Smooth muscle cell (in vitro differentiated cells): ENCODE measurements around the gene CCDC120. TPM values are rescaled to one million over a fixed set of nuclear protein-coding genes. Genes with fewer than 3 reads are reported as not detected.

Experiments used
- DNase-seq: peaks from one replicate; lab custom pipeline; 2025; ENCODE audit not compliant: unreplicated experiment; lab: John Stamatoyannopoulos, UW
- H2AFZ ChIP-seq: fragments of 200-600 bp; sonication (generic); 2 replicates; pipeline ENCODE4 v1.6.0; 2016; ENCODE audit warnings: antibody characterized with exemption, low read depth, mild to moderate bottlenecking
- H3F3A ChIP-seq: fragments of 200-600 bp; sonication (generic); 2 replicates; pipeline ENCODE4 v1.6.0; 2017; ENCODE audit warnings: antibody characterized with exemption, low read depth
- H3K27ac ChIP-seq: fragments of 200-600 bp; sonication (generic); 2 replicates; pipeline ENCODE4 v1.5.1; 2016; ENCODE audit warnings: low read depth, mild to moderate bottlenecking
- H3K27me3 ChIP-seq: fragments of 200-600 bp; sonication (generic); 2 replicates; pipeline ENCODE4 v1.6.1; 2016; ENCODE audit warnings: low read depth, mild to moderate bottlenecking
- H3K36me3 ChIP-seq: fragments of 200-600 bp; sonication (generic); 2 replicates; pipeline ENCODE4 v1.5.1; 2016; ENCODE audit warnings: low read depth
- H3K4me1 ChIP-seq: fragments of 200-600 bp; sonication (generic); 2 replicates; pipeline ENCODE4 v1.5.1; 2016; ENCODE audit warnings: low read depth
- H3K4me2 ChIP-seq: fragments of 200-600 bp; sonication (generic); 2 replicates; pipeline ENCODE4 v1.6.0; 2016; ENCODE audit warnings: mild to moderate bottlenecking
- H3K4me3 ChIP-seq: fragments of 200-600 bp; sonication (generic); 2 replicates; pipeline ENCODE4 v1.5.1; 2016; ENCODE audit warnings: mild to moderate bottlenecking
- H3K79me2 ChIP-seq: fragments of 200-600 bp; sonication (generic); 2 replicates; pipeline ENCODE4 v1.6.0; 2016; ENCODE audit warnings: low read depth, mild to moderate bottlenecking
- H3K9ac ChIP-seq: fragments of 200-600 bp; sonication (generic); 2 replicates; pipeline ENCODE4 v1.6.0; 2016; ENCODE audit warnings: low read depth
- H3K9me3 ChIP-seq: fragments of 200-600 bp; sonication (generic); replicated peaks from 2 replicates; pipeline ENCODE4 v1.5.1; 2016; ENCODE audit warnings: low read depth
- H4K20me1 ChIP-seq: fragments of 200-600 bp; sonication (generic); 2 replicates; pipeline ENCODE4 v1.6.0; 2016; ENCODE audit warnings: low read depth
- WGBS: methylation state at CpG from one replicate; pipeline ENCODE4 v1.1.7; 2016; ENCODE audit warnings: low lambda C conversion rate; 5-methylcytosine and 5-hydroxymethylcytosine counted together
- polyA plus RNA-seq: library from polyadenylated mRNA; unstranded; fragments of >200 nt; fragmentation: Nextera tagmentation; extraction: Ambion mirVana; gene quantifications from 2 replicates; pipeline ENCODE4 v1.2.1, GENCODE V29; 2016
- small RNA-seq: library from RNA; depleted of rRNA; stranded (forward); fragments of <200 nt; gene quantifications from one replicate; pipeline ENCODE3, GENCODE V24; 2014
- total RNA-seq: library from RNA; depleted of rRNA; stranded (reverse); fragments of >200 nt; gene quantifications from 2 replicates; pipeline ENCODE4 v1.2.3, GENCODE V29; 2014
- TF ChIP-seq, protein P1 (sequence below): fragments of 200-600 bp; sonication (generic); IDR thresholded peaks from 2 replicates; pipeline ENCODE4 v1.5.1; 2017; ENCODE audit warnings: borderline replicate concordance, mild to moderate bottlenecking, antibody characterized with exemption; ENCODE audit not compliant: insufficient read depth, poor library complexity, severe bottlenecking

The CCDC120 gene
- total and polyA plus RNA-seq, 2 experiments from 2014 or later: 2.0 to 5.4 TPM

DNA sequence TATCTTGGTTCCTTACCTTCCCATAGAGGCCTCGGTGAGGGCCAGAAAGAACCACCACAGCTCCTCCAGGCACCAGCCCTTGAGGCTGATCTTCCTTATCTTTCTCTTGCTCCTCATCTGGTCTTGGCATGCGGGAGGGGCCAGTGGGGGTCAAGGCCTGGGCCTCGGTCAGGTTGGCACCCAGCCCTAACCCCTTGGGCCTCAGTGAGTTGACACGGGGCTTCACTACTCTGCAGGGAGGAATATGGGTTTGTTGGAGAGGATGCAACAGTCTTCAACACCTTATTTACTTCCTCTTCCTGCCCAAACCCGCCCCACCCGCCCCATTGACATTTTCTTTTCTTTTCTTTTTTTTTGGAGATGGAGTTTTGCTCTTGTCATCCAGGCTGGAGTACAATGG is 58.8 kb downstream of the CCDC120 start:
- Histone ChIP-seq H4K20me1 (no peaks in the 10 kb centered on the region), H3K9me3 (no peaks in the 10 kb centered on the region), H3K27me3 (no peaks in the 10 kb centered on the region), H3K4me2 (no peak overlapping the region), H3K27ac (no peak overlapping the region), H3K79me2 (peaks cover 2% of the 10 kb centered on the region), H3K4me3 (no peak overlapping the region), H2AFZ (no peak overlapping the region), H3K9ac (no peak overlapping the region), H3F3A (no peaks in the 10 kb centered on the region), H3K4me1 (no peaks in the 10 kb centered on the region), H3K36me3 (no peaks in the 10 kb centered on the region)
- DNase-seq: no peak
- TF ChIP-seq, protein P1, sequence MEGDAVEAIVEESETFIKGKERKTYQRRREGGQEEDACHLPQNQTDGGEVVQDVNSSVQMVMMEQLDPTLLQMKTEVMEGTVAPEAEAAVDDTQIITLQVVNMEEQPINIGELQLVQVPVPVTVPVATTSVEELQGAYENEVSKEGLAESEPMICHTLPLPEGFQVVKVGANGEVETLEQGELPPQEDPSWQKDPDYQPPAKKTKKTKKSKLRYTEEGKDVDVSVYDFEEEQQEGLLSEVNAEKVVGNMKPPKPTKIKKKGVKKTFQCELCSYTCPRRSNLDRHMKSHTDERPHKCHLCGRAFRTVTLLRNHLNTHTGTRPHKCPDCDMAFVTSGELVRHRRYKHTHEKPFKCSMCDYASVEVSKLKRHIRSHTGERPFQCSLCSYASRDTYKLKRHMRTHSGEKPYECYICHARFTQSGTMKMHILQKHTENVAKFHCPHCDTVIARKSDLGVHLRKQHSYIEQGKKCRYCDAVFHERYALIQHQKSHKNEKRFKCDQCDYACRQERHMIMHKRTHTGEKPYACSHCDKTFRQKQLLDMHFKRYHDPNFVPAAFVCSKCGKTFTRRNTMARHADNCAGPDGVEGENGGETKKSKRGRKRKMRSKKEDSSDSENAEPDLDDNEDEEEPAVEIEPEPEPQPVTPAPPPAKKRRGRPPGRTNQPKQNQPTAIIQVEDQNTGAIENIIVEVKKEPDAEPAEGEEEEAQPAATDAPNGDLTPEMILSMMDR: no peak
- WGBS: 83% methylated on average over 6 of the region's 6 CpGs

Small RNA genes lying within 50 kb of the gene (small RNA-seq; reads per million reads assigned to genes)
- not detected for gene RNU4-52P

Other genes with a start within 250 kb of the CCDC120 start
- not detected in 2 replicates for gene ERAS, start 232.5 kb upstream of the CCDC120 start, total RNA-seq
- not detected in 2 replicates for gene ERAS, start 232.5 kb upstream of the CCDC120 start, polyA plus RNA-seq
- 7.8 and 11.6 TPM in 2 replicates for gene PCSK1N, start 223.4 kb upstream of the CCDC120 start, total RNA-seq
- 14.4 and 51.9 TPM in 2 replicates for gene PCSK1N, start 223.4 kb upstream of the CCDC120 start, polyA plus RNA-seq
- gene TIMM17B, start 161.2 kb upstream of the CCDC120 start, total RNA-seq: 68.6 and 78.8 TPM in 2 replicates
- 134 and 141 TPM in 2 replicates for gene TIMM17B, start 161.2 kb upstream of the CCDC120 start, polyA plus RNA-seq
- 17.0 and 20.6 TPM in 2 replicates for gene PQBP1, start 161.1 kb upstream of the CCDC120 start, total RNA-seq
- gene PQBP1, start 161.1 kb upstream of the CCDC120 start, polyA plus RNA-seq: 46.7 and 48.2 TPM in 2 replicates
- gene SLC35A2, start 147.4 kb upstream of the CCDC120 start, total RNA-seq: 72.0 and 73.3 TPM in 2 replicates
- 98.2 and 99.9 TPM in 2 replicates for gene SLC35A2, start 147.4 kb upstream of the CCDC120 start, polyA plus RNA-seq
- 7.6 and 9.4 TPM in 2 replicates for gene PIM2, start 140.0 kb upstream of the CCDC120 start, total RNA-seq
- gene PIM2, start 140.0 kb upstream of the CCDC120 start, polyA plus RNA-seq: 7.4 and 8.7 TPM in 2 replicates
- gene OTUD5, start 101.4 kb upstream of the CCDC120 start, total RNA-seq: 30.7 and 36.1 TPM in 2 replicates
- 55.1 and 62.1 TPM in 2 replicates for gene OTUD5, start 101.4 kb upstream of the CCDC120 start, polyA plus RNA-seq
- gene KCND1, start 87.2 kb upstream of the CCDC120 start, total RNA-seq: 0.94 and 1.2 TPM in 2 replicates
- gene KCND1, start 87.2 kb upstream of the CCDC120 start, polyA plus RNA-seq: 3.0 and 3.3 TPM in 2 replicates
- gene GRIPAP1, start 56.7 kb upstream of the CCDC120 start, total RNA-seq: 10.0 and 13.9 TPM in 2 replicates
- gene GRIPAP1, start 56.7 kb upstream of the CCDC120 start, polyA plus RNA-seq: 14.9 and 20.2 TPM in 2 replicates
- 23.6 and 27.0 TPM in 2 replicates for gene TFE3, start 15.6 kb upstream of the CCDC120 start, total RNA-seq
- gene TFE3, start 15.6 kb upstream of the CCDC120 start, polyA plus RNA-seq: 35.2 and 40.7 TPM in 2 replicates
- gene PRAF2, start 15.0 kb downstream of the CCDC120 start, total RNA-seq: 21.3 and 43.6 TPM in 2 replicates
- 134 and 143 TPM in 2 replicates for gene PRAF2, start 15.0 kb downstream of the CCDC120 start, polyA plus RNA-seq
- gene WDR45, start 20.9 kb downstream of the CCDC120 start, total RNA-seq: 31.4 and 39.6 TPM in 2 replicates
- 38.9 and 49.1 TPM in 2 replicates for gene WDR45, start 20.9 kb downstream of the CCDC120 start, polyA plus RNA-seq
- gene GPKOW, start 64.7 kb downstream of the CCDC120 start, total RNA-seq: 15.5 and 28.0 TPM in 2 replicates
- gene GPKOW, start 64.7 kb downstream of the CCDC120 start, polyA plus RNA-seq: 32.0 and 32.4 TPM in 2 replicates
- gene MAGIX, start 103.8 kb downstream of the CCDC120 start, total RNA-seq: 0.45 and 1.3 TPM in 2 replicates
- 3.8 and 6.9 TPM in 2 replicates for gene MAGIX, start 103.8 kb downstream of the CCDC120 start, polyA plus RNA-seq
- gene PLP2, start 112.9 kb downstream of the CCDC120 start, total RNA-seq: 114 and 190 TPM in 2 replicates
- 237 and 295 TPM in 2 replicates for gene PLP2, start 112.9 kb downstream of the CCDC120 start, polyA plus RNA-seq
- gene PRICKLE3, start 127.4 kb downstream of the CCDC120 start, total RNA-seq: 3.5 and 11.3 TPM in 2 replicates
- gene PRICKLE3, start 127.4 kb downstream of the CCDC120 start, polyA plus RNA-seq: 11.5 and 14.5 TPM in 2 replicates
- gene SYP, start 141.2 kb downstream of the CCDC120 start, total RNA-seq: not detected in 2 replicates
- 0.28 TPM in 1 of 2 replicates, not detected in the other for gene SYP, start 141.2 kb downstream of the CCDC120 start, polyA plus RNA-seq
- gene CACNA1F, start 174.3 kb downstream of the CCDC120 start, total RNA-seq: 0.09 TPM in 1 of 2 replicates, not detected in the other
- gene CACNA1F, start 174.3 kb downstream of the CCDC120 start, polyA plus RNA-seq: 0.20 and 0.34 TPM in 2 replicates
- gene CCDC22, start 176.5 kb downstream of the CCDC120 start, total RNA-seq: 9.3 and 13.8 TPM in 2 replicates
- 16.2 and 19.1 TPM in 2 replicates for gene CCDC22, start 176.5 kb downstream of the CCDC120 start, polyA plus RNA-seq
- gene FOXP3, start 205.7 kb downstream of the CCDC120 start, total RNA-seq: not detected in 2 replicates
- gene FOXP3, start 205.7 kb downstream of the CCDC120 start, polyA plus RNA-seq: not detected in 2 replicates
- 2.4 and 3.3 TPM in 2 replicates for gene PPP1R3F, start 210.8 kb downstream of the CCDC120 start, total RNA-seq
- 14.5 and 15.6 TPM in 2 replicates for gene PPP1R3F, start 210.8 kb downstream of the CCDC120 start, polyA plus RNA-seq
- gene GAGE10, start 244.6 kb downstream of the CCDC120 start, total RNA-seq: not detected in 2 replicates
- not detected in 2 replicates for gene GAGE10, start 244.6 kb downstream of the CCDC120 start, polyA plus RNA-seq